Smooth muscle cell (in vitro differentiated cells): ENCODE measurements around the gene RCL1. TPM values are rescaled to one million over a fixed set of nuclear protein-coding genes. Genes with fewer than 3 reads are reported as not detected.

Experiments used
- DNase-seq: peaks from one replicate; lab custom pipeline; 2025; ENCODE audit not compliant: unreplicated experiment; lab: John Stamatoyannopoulos, UW
- H2AFZ ChIP-seq: fragments of 200-600 bp; sonication (generic); 2 replicates; pipeline ENCODE4 v1.6.0; 2016; ENCODE audit warnings: antibody characterized with exemption, low read depth, mild to moderate bottlenecking
- H3F3A ChIP-seq: fragments of 200-600 bp; sonication (generic); 2 replicates; pipeline ENCODE4 v1.6.0; 2017; ENCODE audit warnings: antibody characterized with exemption, low read depth
- H3K27ac ChIP-seq: fragments of 200-600 bp; sonication (generic); 2 replicates; pipeline ENCODE4 v1.5.1; 2016; ENCODE audit warnings: low read depth, mild to moderate bottlenecking
- H3K27me3 ChIP-seq: fragments of 200-600 bp; sonication (generic); 2 replicates; pipeline ENCODE4 v1.6.1; 2016; ENCODE audit warnings: low read depth, mild to moderate bottlenecking
- H3K36me3 ChIP-seq: fragments of 200-600 bp; sonication (generic); 2 replicates; pipeline ENCODE4 v1.5.1; 2016; ENCODE audit warnings: low read depth
- H3K4me1 ChIP-seq: fragments of 200-600 bp; sonication (generic); 2 replicates; pipeline ENCODE4 v1.5.1; 2016; ENCODE audit warnings: low read depth
- H3K4me2 ChIP-seq: fragments of 200-600 bp; sonication (generic); 2 replicates; pipeline ENCODE4 v1.6.0; 2016; ENCODE audit warnings: mild to moderate bottlenecking
- H3K4me3 ChIP-seq: fragments of 200-600 bp; sonication (generic); 2 replicates; pipeline ENCODE4 v1.5.1; 2016; ENCODE audit warnings: mild to moderate bottlenecking
- H3K79me2 ChIP-seq: fragments of 200-600 bp; sonication (generic); 2 replicates; pipeline ENCODE4 v1.6.0; 2016; ENCODE audit warnings: low read depth, mild to moderate bottlenecking
- H3K9ac ChIP-seq: fragments of 200-600 bp; sonication (generic); 2 replicates; pipeline ENCODE4 v1.6.0; 2016; ENCODE audit warnings: low read depth
- H3K9me3 ChIP-seq: fragments of 200-600 bp; sonication (generic); replicated peaks from 2 replicates; pipeline ENCODE4 v1.5.1; 2016; ENCODE audit warnings: low read depth
- H4K20me1 ChIP-seq: fragments of 200-600 bp; sonication (generic); 2 replicates; pipeline ENCODE4 v1.6.0; 2016; ENCODE audit warnings: low read depth
- CTCF ChIP-seq: fragments of 200-600 bp; sonication (generic); IDR thresholded peaks from 2 replicates; pipeline ENCODE4 v1.5.1; 2017; ENCODE audit warnings: borderline replicate concordance, mild to moderate bottlenecking, antibody characterized with exemption; ENCODE audit not compliant: insufficient read depth, poor library complexity, severe bottlenecking
- WGBS: methylation state at CpG from one replicate; pipeline ENCODE4 v1.1.7; 2016; ENCODE audit warnings: low lambda C conversion rate; 5-methylcytosine and 5-hydroxymethylcytosine counted together
- polyA plus RNA-seq: library from polyadenylated mRNA; unstranded; fragments of >200 nt; fragmentation: Nextera tagmentation; extraction: Ambion mirVana; gene quantifications from 2 replicates; pipeline ENCODE4 v1.2.1, GENCODE V29; 2016
- total RNA-seq: library from RNA; depleted of rRNA; stranded (reverse); fragments of >200 nt; gene quantifications from 2 replicates; pipeline ENCODE4 v1.2.3, GENCODE V29; 2014

Gene RCL1
- total and polyA plus RNA-seq, 2 experiments from 2014 or later, result 7.9 to 11.1 TPM

DNA sequence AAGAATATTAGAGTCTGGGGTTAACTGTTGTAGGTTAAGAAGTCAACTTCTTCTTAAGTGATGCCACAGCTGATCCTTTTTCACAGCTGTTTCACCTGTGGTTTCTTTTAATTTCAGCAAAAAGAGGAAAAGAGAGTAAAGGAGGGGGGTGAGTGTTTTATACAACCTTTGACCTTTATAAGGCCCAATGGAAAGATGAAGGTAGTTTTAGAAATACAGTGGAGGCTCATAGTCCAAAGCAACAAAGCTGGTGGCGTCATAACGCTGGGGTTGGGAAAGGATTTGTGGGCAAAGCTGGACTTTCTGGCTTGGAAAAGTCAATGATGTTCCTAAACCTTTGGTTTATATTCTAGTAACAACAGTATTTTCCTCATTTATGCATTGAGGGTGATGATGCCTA is 49.5 kb downstream of the RCL1 start:
- Histone ChIP-seq H3K4me1 (peaks cover 6% of the 10 kb centered on the region), H3K9me3 (no peaks in the 10 kb centered on the region), H3K36me3 (no peaks in the 10 kb centered on the region), H3F3A (no peaks in the 10 kb centered on the region), H3K9ac (no peak overlapping the region), H3K79me2 (no peaks in the 10 kb centered on the region), H3K27me3 (no peaks in the 10 kb centered on the region), H4K20me1 (no peaks in the 10 kb centered on the region), H3K4me3 (no peak overlapping the region), H3K27ac (peak overlapping the region; percentile 65), H2AFZ (no peak overlapping the region), H3K4me2 (no peak overlapping the region)
- no peak for DNase-seq
- WGBS, result 62% methylated on average over 2 of the region's 2 CpGs
- no peak for TF ChIP-seq CTCF

GRCh38 chr9:4842734-4843133 is 50.0 kb downstream of the RCL1 start:
- H3K27ac ChIP-seq, result peak overlapping the region; percentile 65
- DNase-seq, result no peak
- H4K20me1 ChIP-seq, result no peaks in the 10 kb centered on the region
- H3K79me2 ChIP-seq, result no peaks in the 10 kb centered on the region
- H3K9me3 ChIP-seq, result no peaks in the 10 kb centered on the region
- H3K4me3 ChIP-seq, result no peak overlapping the region
- peaks cover 5% of the 10 kb centered on the region for H3K4me1 ChIP-seq
- no peaks in the 10 kb centered on the region for H3K36me3 ChIP-seq
- H2AFZ ChIP-seq, result no peak overlapping the region
- no peak for TF ChIP-seq CTCF
- no peaks in the 10 kb centered on the region for H3F3A ChIP-seq
- WGBS, result 20% methylated on average over 4 of the region's 4 CpGs
- no peak overlapping the region for H3K9ac ChIP-seq
- no peak overlapping the region for H3K4me2 ChIP-seq
- H3K27me3 ChIP-seq, result no peaks in the 10 kb centered on the region

GRCh38 chr9:4844056-4844838 is 51.5 kb downstream of the RCL1 start:
- H3K27me3 ChIP-seq, result no peaks in the 10 kb centered on the region
- H2AFZ ChIP-seq, result no peak overlapping the region
- no peaks in the 10 kb centered on the region for H3K79me2 ChIP-seq
- 99% methylated on average over 9 of the region's 9 CpGs for WGBS
- H3K9ac ChIP-seq, result no peak overlapping the region
- H4K20me1 ChIP-seq, result no peaks in the 10 kb centered on the region
- no peaks in the 10 kb centered on the region for H3K4me1 ChIP-seq
- no peak overlapping the region for H3K4me3 ChIP-seq
- H3K27ac ChIP-seq, result no peak overlapping the region
- no peak overlapping the region for H3K4me2 ChIP-seq
- DNase-seq, result no peak
- TF ChIP-seq CTCF, result no peak
- H3F3A ChIP-seq, result no peaks in the 10 kb centered on the region
- H3K9me3 ChIP-seq, result no peaks in the 10 kb centered on the region
- no peaks in the 10 kb centered on the region for H3K36me3 ChIP-seq

GRCh38 chr9:4849369-4849768 is 56.6 kb downstream of the RCL1 start:
- H2AFZ ChIP-seq, result no peak overlapping the region
- no peak overlapping the region for H3K4me2 ChIP-seq
- no peaks in the 10 kb centered on the region for H4K20me1 ChIP-seq
- 98% methylated on average over 5 of the region's 5 CpGs for WGBS
- H3K36me3 ChIP-seq, result peaks cover 3% of the 10 kb centered on the region
- no peak for TF ChIP-seq CTCF
- H3F3A ChIP-seq, result no peaks in the 10 kb centered on the region
- H3K79me2 ChIP-seq, result no peaks in the 10 kb centered on the region
- H3K27ac ChIP-seq, result no peak overlapping the region
- H3K9me3 ChIP-seq, result no peaks in the 10 kb centered on the region
- no peaks in the 10 kb centered on the region for H3K4me1 ChIP-seq
- no peaks in the 10 kb centered on the region for H3K27me3 ChIP-seq
- H3K9ac ChIP-seq, result no peak overlapping the region
- no peak for DNase-seq
- H3K4me3 ChIP-seq, result no peak overlapping the region
